HCT116 (cell line): ENCODE data around the gene WDR59. TPM values are rescaled to one million over a fixed set of nuclear protein-coding genes. Genes with fewer than 3 reads are reported as not detected.

Experiments
- ATAC-seq: fragments of 200-7000 bp; cut with Tn5 transposase; 2 replicates; pipeline ENCODE4 v1.9.1; 2020; ENCODE audit warnings: mild to moderate bottlenecking, moderate library complexity
- BruUV-seq: library from RNA; stranded (reverse); fragments of 400-500 nt; replicated peaks from 2 replicates; lab custom pipeline; 2021; lab: Mats Ljungman, UMichigan
- CTCF ChIA-PET: fragments of 300-600 bp; sonication (Branson Sonifier 250); formaldehyde crosslinking; loops from one replicate; lab custom pipeline; 2021; ENCODE audit warnings: antibody characterized with exemption; lab: Charles Lee
- POLR2A ChIA-PET: fragments of 300-600, 350-600 bp; sonication (Branson Sonifier 250); formaldehyde crosslinking; loops from one replicate; lab custom pipeline; 2021; ENCODE audit warnings: antibody characterized with exemption; lab: Charles Lee
- RAD21 ChIA-PET, 2 experiments: fragments of 300-600 bp; sonication (Branson Sonifier 250); formaldehyde crosslinking; loops; one replicate each; lab custom pipeline; 2023; ENCODE audit warnings: low total read pairs in 2 of 2; ENCODE audit not compliant: uncharacterized antibody in 2 of 2, unreplicated experiment in 2 of 2, low non-redundant PET in 1 of 2; lab: Charles Lee
- DNase-seq: peaks from one replicate; pipeline ENCODE4 v3.0.0-alpha.2; 2010; ENCODE audit warnings: low read depth, low spot score
- H2AFZ ChIP-seq: fragments of 200-600 bp; shearing (Covaris generic), sonication (generic); 2 replicates; pipeline ENCODE4 v1.6.1; 2017; ENCODE audit warnings: low read depth, mixed run types, mixed read lengths, antibody characterized with exemption, low read length; ENCODE audit not compliant: poor library complexity, severe bottlenecking
- H3K27ac ChIP-seq: 2 replicates; pipeline ENCODE4 v1.5.1; 2012; ENCODE audit warnings: low read depth, low read length
- H3K27me3 ChIP-seq: fragments of 200-600 bp; sonication (generic); 2 replicates; pipeline ENCODE4 v1.6.1; 2016; ENCODE audit warnings: mixed run types, low read length, mixed read lengths; ENCODE audit not compliant: insufficient read depth
- H3K36me3 ChIP-seq, 2 experiments: fragments of 200-500 bp in 1 of 2; fragments of 200-600 bp in 1 of 2; sonication (Bioruptor generic) in 1 of 2; sonication (generic) in 1 of 2; 2 replicates each; pipeline versions ENCODE4 v1.5.1 to v1.6.1; 2014 to 2016; ENCODE audit warnings: low read length in 2 of 2, inconsistent platforms in 1 of 2, mixed read lengths in 1 of 2, mixed run types in 1 of 2; ENCODE audit not compliant: insufficient read depth in 2 of 2, control insufficient read depth in 1 of 2
- H3K4me1 ChIP-seq, 2 experiments: fragments of 200-600 bp in 1 of 2; sonication (generic) in 1 of 2; 2 replicates each; pipeline versions ENCODE4 v1.5.1 to v1.6.1; 2012 to 2017; ENCODE audit warnings: low read length in 2 of 2, inconsistent platforms in 1 of 2, mild to moderate bottlenecking in 1 of 2, mixed read lengths in 1 of 2, mixed run types in 1 of 2, moderate library complexity in 1 of 2; ENCODE audit not compliant: insufficient read depth in 2 of 2, control insufficient read depth in 1 of 2
- H3K4me2 ChIP-seq: fragments of 200-600 bp; sonication (generic); 2 replicates; pipeline ENCODE4 v1.6.1; 2017; ENCODE audit warnings: mixed run types, low read length, mixed read lengths
- H3K4me3 ChIP-seq, 2 experiments: fragments of 200-600 bp in 1 of 2; sonication (generic) in 1 of 2; replicated peaks in 1 of 2; 2 replicates each; pipeline ENCODE4 v1.5.1; 2011 to 2016; ENCODE audit warnings: low read length in 2 of 2, control low read depth in 1 of 2, low read depth in 1 of 2, mild to moderate bottlenecking in 1 of 2, mixed read lengths in 1 of 2, mixed run types in 1 of 2
- H3K79me2 ChIP-seq: fragments of 200-600 bp; sonication (generic); 2 replicates; pipeline ENCODE4 v1.6.1; 2017; ENCODE audit warnings: mild to moderate bottlenecking, mixed run types, low read length, moderate library complexity, mixed read lengths; ENCODE audit not compliant: insufficient read depth
- H3K9ac ChIP-seq: fragments of 200-600 bp; sonication (generic); 2 replicates; pipeline ENCODE4 v1.6.1; 2016; ENCODE audit warnings: low read length, mixed read lengths
- H3K9me2 ChIP-seq: fragments of 200-600 bp; sonication (generic), shearing (Covaris generic); 2 replicates; pipeline ENCODE4 v1.6.1; 2017; ENCODE audit warnings: mixed run types, mild to moderate bottlenecking, moderate library complexity; ENCODE audit not compliant: insufficient read depth
- H3K9me3 ChIP-seq, 2 experiments: fragments of 200-500 bp in 1 of 2; fragments of 200-600 bp in 1 of 2; sonication (Bioruptor generic) in 1 of 2; sonication (generic) in 1 of 2; 2 replicates each; pipeline ENCODE4 v1.6.1; 2014 to 2017; ENCODE audit warnings: low read length in 2 of 2, mixed read lengths in 2 of 2, inconsistent platforms in 1 of 2, low read depth in 1 of 2, mild to moderate bottlenecking in 1 of 2, mixed run types in 1 of 2, moderate library complexity in 1 of 2; ENCODE audit not compliant: control insufficient read depth in 1 of 2, insufficient read depth in 1 of 2
- H4K20me1 ChIP-seq: fragments of 200-600 bp; sonication (generic), shearing (Covaris generic); 2 replicates; pipeline ENCODE4 v1.6.1; 2017; ENCODE audit warnings: mixed run types, mild to moderate bottlenecking, moderate library complexity; ENCODE audit not compliant: insufficient read depth
- ATF3 ChIP-seq: IDR thresholded peaks from 2 replicates; pipeline ENCODE4 v1.6.1; 2012
- CEBPB ChIP-seq: IDR thresholded peaks from 2 replicates; pipeline ENCODE4 v1.6.1; 2012; ENCODE audit warnings: low read depth
- EGR1 ChIP-seq: IDR thresholded peaks from 2 replicates; pipeline ENCODE4 v1.6.1; 2012; ENCODE audit warnings: low read depth
- EZH2 ChIP-seq: fragments of 200-600 bp; sonication (generic); IDR thresholded peaks from 2 replicates; pipeline ENCODE4 v1.6.1; 2017; ENCODE audit warnings: antibody characterized with exemption, mixed run types
- EZH2phosphoT487 ChIP-seq: fragments of 200-600 bp; IDR thresholded peaks from 2 replicates; pipeline ENCODE4 v1.6.1; 2018; ENCODE audit warnings: antibody characterized with exemption, borderline replicate concordance
- FOSL1 ChIP-seq: IDR thresholded peaks from 2 replicates; pipeline ENCODE4 v1.6.1; 2012; ENCODE audit warnings: low read depth
- SP1 ChIP-seq: IDR thresholded peaks from 2 replicates; pipeline ENCODE4 v1.6.1; 2012; ENCODE audit warnings: low read depth
- YY1 ChIP-seq: IDR thresholded peaks from 2 replicates; pipeline ENCODE4 v1.6.1; 2011; ENCODE audit warnings: low read length, low read depth, moderate library complexity, mild to moderate bottlenecking; ENCODE audit not compliant: insufficient replicate concordance; ENCODE audit errors: extremely low read depth
- ZBTB33 ChIP-seq: IDR thresholded peaks from 2 replicates; pipeline ENCODE4 v1.6.1; 2011; ENCODE audit warnings: mild to moderate bottlenecking, low read length, moderate library complexity; ENCODE audit not compliant: insufficient replicate concordance; ENCODE audit errors: extremely low read depth
- ZFX ChIP-seq: fragments of 450-650 bp; IDR thresholded peaks from 2 replicates; pipeline ENCODE4 v1.6.1; 2017
- intact Hi-C: fragments of 100-400 bp; cut with micrococcal nuclease; formaldehyde crosslinking; loops from 2 replicates; pipeline ENCODE4 v1.10.0; 2022
- total RNA-seq: library from RNA; stranded (reverse); gene quantifications from one replicate; pipeline ENCODE4 v1.2.1, GENCODE V29; 2021; ENCODE audit not compliant: unreplicated experiment

Gene WDR59
- total RNA-seq, 1 experiment from 2014 or later: 96.9 TPM

DNA sequence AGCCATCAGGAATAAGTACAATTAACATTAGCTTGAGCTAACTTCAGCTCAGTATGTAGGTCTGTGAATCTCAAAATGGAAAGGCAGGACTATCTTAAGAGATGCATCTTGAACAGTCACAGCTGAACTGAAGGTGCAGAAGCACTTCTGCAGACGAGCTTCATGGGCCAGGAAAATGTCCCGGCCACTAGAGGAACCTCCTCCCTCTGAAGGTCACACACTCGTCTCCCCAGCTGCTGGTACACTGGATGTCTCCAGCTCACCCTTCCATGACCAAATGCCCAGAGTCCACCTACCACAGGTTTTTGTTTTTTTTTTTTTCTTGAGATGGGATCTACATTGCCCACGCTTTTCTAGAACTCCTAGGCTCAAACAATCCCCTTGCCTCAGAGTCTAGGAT lies 33.2 kb downstream of the WDR59 start:
- Histone ChIP-seq H3K4me2 (no peak overlapping the region), H4K20me1 (no peaks in the 10 kb centered on the region), H2AFZ (no peak overlapping the region), H3K9me3 (no peaks in the 10 kb centered on the region), H3K4me3 (no peak overlapping the region), H3K36me3 (peaks cover 14 to 27% of the 10 kb centered on the region in 2 experiments), H3K9ac (no peak overlapping the region), H3K79me2 (no peaks in the 10 kb centered on the region), H3K27me3 (no peaks in the 10 kb centered on the region), H3K9me2 (no peaks in the 10 kb centered on the region), H3K27ac (no peak overlapping the region), H3K4me1 (peaks cover 9 to 17% of the 10 kb centered on the region in 2 experiments; a peak in 3 of 4 replicates)
- POLR2A ChIA-PET: interaction anchor here (0.7 kb wide), 1 partner anchor 666 kb away, joined by 3 read pairs; no protein-coding TSS in a partner anchor
- CTCF ChIA-PET: no interaction called here
- BruUV-seq: no TSS peak
- DNase-seq: no peak
- TF ChIP-seq ZFX (no peak), EGR1 (no peak), ZBTB33 (no peak), EZH2 (no peak), FOSL1 (no peak), CEBPB (no peak), ATF3 (no peak), YY1 (no peak), EZH2phosphoT487 (no peak), SP1 (no peak)
- intact Hi-C loops: no loop called here
- no peak for ATAC-seq
- RAD21 ChIA-PET: no interaction called here
